Activated CD8-positive, alpha-beta T cell treated with anti-CD3 and anti-CD28 coated beads for 36 hours (primary cell): ENCODE measurements around the gene SH3PXD2B. TPM values are rescaled to one million over a fixed set of nuclear protein-coding genes. Genes with fewer than 3 reads are reported as not detected.

Experiments
- ATAC-seq: fragments of 200-7000 bp; cut with Tn5 transposase; one replicate; pipeline ENCODE4 v1.10.0; 2021; ENCODE audit warnings: mild to moderate bottlenecking, moderate library complexity
- CTCF ChIA-PET: fragments of 350-600 bp; sonication (Branson Sonifier 250); formaldehyde crosslinking; loops from one replicate; lab custom pipeline; 2021; ENCODE audit warnings: antibody characterized with exemption; lab: Charles Lee
- POLR2A ChIA-PET: fragments of 350-600 bp; sonication (Branson Sonifier 250); formaldehyde crosslinking; loops from one replicate; lab custom pipeline; 2021; ENCODE audit warnings: antibody characterized with exemption; lab: Charles Lee
- DNase-seq: peaks from one replicate; pipeline ENCODE4 v3.0.0-alpha.2; 2020
- H3K27ac Mint-ChIP-seq: one replicate; pipeline ENCODE4 v1.8.0; 2021; ENCODE audit warnings: mild to moderate bottlenecking, mixed read lengths
- H3K27me3 Mint-ChIP-seq: one replicate; pipeline ENCODE4 v1.8.0; 2021; ENCODE audit warnings: mixed read lengths
- H3K36me3 Mint-ChIP-seq: one replicate; pipeline ENCODE4 v1.8.0; 2021; ENCODE audit warnings: low read depth, mixed read lengths
- H3K4me1 Mint-ChIP-seq: one replicate; pipeline ENCODE4 v1.8.0; 2021; ENCODE audit warnings: low read depth, mixed read lengths
- H3K4me3 Mint-ChIP-seq: one replicate; pipeline ENCODE4 v1.8.0; 2021; ENCODE audit warnings: mild to moderate bottlenecking, moderate library complexity, mixed read lengths
- H3K9me3 Mint-ChIP-seq: one replicate; pipeline ENCODE4 v1.8.0; 2021; ENCODE audit warnings: mixed read lengths
- intact Hi-C: fragments of 100-400 bp; cut with micrococcal nuclease; formaldehyde crosslinking; loops from one replicate; pipeline ENCODE4 v1.10.0; 2022
- total RNA-seq, 2 experiments: library from RNA; stranded (reverse); gene quantifications; one replicate each; pipeline ENCODE4 v1.2.3, GENCODE V29; 2021
- TF ChIP-seq, protein P1 (sequence below): fragments of 200-600 bp; IDR thresholded peaks from one replicate; pipeline ENCODE4 v1.8.0; 2022; ENCODE audit warnings: antibody characterized with exemption, mild to moderate bottlenecking

SH3PXD2B gene
- total RNA-seq, 2 experiments from 2014 or later, result 0.38 to 0.47 TPM

DNA sequence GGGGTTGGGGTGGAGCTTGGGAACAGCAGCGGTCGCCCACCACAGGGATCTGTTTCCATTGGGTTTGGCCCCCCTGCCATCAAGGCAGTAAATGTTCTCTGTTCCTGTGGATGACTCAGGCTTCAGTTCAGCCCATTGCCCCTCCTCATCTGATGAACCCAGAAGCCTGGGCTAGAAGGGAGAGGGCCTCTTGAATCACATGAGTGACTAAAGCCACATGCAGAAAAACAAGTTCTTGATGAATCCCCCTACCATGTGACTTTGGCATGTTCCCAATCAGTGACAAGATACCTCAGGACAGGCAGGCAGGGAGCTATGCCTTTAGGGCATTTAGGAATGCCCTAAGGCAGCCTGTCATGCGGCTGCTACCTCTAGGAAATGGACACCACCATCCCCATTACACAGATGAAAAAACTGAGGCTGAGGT lies 2.5 kb downstream of the SH3PXD2B start:
- ChIA-PET POLR2A (interaction anchor here (0.6 kb wide), 1 partner anchor 10 kb away, joined by 3 read pairs; no protein-coding TSS in a partner anchor), CTCF (interaction anchor here (0.7 to 4.3 kb wide), 22 partner anchors 9 to 392 kb away, joined by 3 to 47 read pairs (median 4); no protein-coding TSS in a partner anchor)
- ATAC-seq (peak; percentile 15), DNase-seq (no peak)
- Mint-ChIP-seq H3K4me3 (no peak overlapping the region), H3K9me3 (no peaks in the 10 kb centered on the region), H3K36me3 (no peaks in the 10 kb centered on the region), H3K4me1 (peaks cover 9% of the 10 kb centered on the region), H3K27me3 (peaks cover 35% of the 10 kb centered on the region), H3K27ac (no peak overlapping the region)
- TF ChIP-seq, protein P1, sequence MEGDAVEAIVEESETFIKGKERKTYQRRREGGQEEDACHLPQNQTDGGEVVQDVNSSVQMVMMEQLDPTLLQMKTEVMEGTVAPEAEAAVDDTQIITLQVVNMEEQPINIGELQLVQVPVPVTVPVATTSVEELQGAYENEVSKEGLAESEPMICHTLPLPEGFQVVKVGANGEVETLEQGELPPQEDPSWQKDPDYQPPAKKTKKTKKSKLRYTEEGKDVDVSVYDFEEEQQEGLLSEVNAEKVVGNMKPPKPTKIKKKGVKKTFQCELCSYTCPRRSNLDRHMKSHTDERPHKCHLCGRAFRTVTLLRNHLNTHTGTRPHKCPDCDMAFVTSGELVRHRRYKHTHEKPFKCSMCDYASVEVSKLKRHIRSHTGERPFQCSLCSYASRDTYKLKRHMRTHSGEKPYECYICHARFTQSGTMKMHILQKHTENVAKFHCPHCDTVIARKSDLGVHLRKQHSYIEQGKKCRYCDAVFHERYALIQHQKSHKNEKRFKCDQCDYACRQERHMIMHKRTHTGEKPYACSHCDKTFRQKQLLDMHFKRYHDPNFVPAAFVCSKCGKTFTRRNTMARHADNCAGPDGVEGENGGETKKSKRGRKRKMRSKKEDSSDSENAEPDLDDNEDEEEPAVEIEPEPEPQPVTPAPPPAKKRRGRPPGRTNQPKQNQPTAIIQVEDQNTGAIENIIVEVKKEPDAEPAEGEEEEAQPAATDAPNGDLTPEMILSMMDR, result no peak
- intact Hi-C loops, result no loop called here

- H3K27me3 Mint-ChIP-seq, result peaks cover 40% of the 10 kb centered on the region
- no peak overlapping the region for H3K27ac Mint-ChIP-seq
- DNase-seq (peak; percentile 51), ATAC-seq (peak; percentile 60)
- ChIA-PET POLR2A (interaction anchor here (0.6 kb wide), 1 partner anchor 9 kb away, joined by 3 read pairs; no protein-coding TSS in a partner anchor), CTCF (interaction anchor here (0.7 to 4.3 kb wide), 27 partner anchors 9 to 392 kb away, joined by 3 to 47 read pairs (median 4); partner anchors contain the start of gene DUSP1)
- H3K4me1 Mint-ChIP-seq, result peaks cover 9% of the 10 kb centered on the region
- no peaks in the 10 kb centered on the region for H3K9me3 Mint-ChIP-seq
- TF ChIP-seq, protein P1, result peak; percentile 79
- intact Hi-C loops, result no loop called here
- H3K4me3 Mint-ChIP-seq, result no peak overlapping the region
- no peaks in the 10 kb centered on the region for H3K36me3 Mint-ChIP-seq
Measured at GRCh38 chr5:172450861-172451695, 3.2 kb downstream of the SH3PXD2B start.

DNA sequence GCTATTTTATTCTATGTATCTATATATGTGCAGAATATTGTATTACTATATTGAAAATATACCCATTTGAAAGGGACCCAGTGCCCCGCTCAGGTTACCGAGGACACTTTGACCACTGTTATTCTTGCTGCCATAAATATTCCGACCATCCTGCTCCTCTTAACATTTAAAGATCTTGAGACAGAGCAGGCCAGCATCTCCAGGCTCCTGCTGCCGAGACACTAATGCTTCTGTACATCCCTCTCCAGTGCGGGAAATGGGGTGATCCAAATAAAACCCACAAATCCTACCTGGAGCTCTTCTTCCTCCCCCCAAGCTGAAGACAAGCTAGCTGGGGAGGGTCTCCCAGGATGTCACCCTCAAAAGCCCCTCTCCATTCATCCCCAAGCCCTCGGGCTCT lies 3.9 kb downstream of the SH3PXD2B start:
- CTCF ChIA-PET, result interaction anchor here (0.9 to 4.3 kb wide), 11 partner anchors 10 to 369 kb away, joined by 3 to 47 read pairs (median 3); partner anchors contain the start of gene DUSP1
- TF ChIP-seq, protein P1, result no peak
- H3K4me3 Mint-ChIP-seq, result no peak overlapping the region
- POLR2A ChIA-PET, result no interaction called here
- no peaks in the 10 kb centered on the region for H3K36me3 Mint-ChIP-seq
- no peak overlapping the region for H3K27ac Mint-ChIP-seq
- H3K4me1 Mint-ChIP-seq, result peaks cover 9% of the 10 kb centered on the region
- intact Hi-C loops, result no loop called here
- no peak for DNase-seq
- no peak for ATAC-seq
- H3K9me3 Mint-ChIP-seq, result no peaks in the 10 kb centered on the region
- peaks cover 40% of the 10 kb centered on the region for H3K27me3 Mint-ChIP-seq

DNA sequence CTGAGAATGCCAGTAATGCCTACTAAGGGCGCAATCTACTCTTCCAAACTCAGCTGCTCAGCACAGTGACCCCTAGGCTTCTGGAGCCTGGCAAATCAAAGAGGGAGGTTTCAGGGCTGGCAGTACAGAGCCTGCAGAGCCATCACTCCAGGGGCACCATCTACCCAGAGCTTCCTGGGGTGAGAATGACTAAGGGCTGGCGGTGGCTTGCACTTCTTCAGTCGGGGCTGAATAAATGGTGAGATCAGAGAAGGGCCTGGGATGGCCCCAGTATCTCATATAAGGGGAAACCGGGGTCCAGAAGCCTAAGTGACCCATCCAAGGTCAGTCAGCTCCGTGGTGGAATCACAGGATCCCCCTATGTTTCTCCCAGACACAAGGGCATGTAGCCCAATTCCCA lies 5.3 kb downstream of the SH3PXD2B start:
- H3K9me3 Mint-ChIP-seq, result no peaks in the 10 kb centered on the region
- ATAC-seq, result no peak
- H3K27ac Mint-ChIP-seq, result no peak overlapping the region
- no peak overlapping the region for H3K4me3 Mint-ChIP-seq
- CTCF ChIA-PET, result interaction anchor here (1.8 kb wide), 1 partner anchor 155 kb away, joined by 4 read pairs; no protein-coding TSS in a partner anchor
- POLR2A ChIA-PET, result no interaction called here
- DNase-seq, result no peak
- H3K36me3 Mint-ChIP-seq, result no peaks in the 10 kb centered on the region
- TF ChIP-seq, protein P1, result no peak
- intact Hi-C loops, result no loop called here
- peaks cover 6% of the 10 kb centered on the region for H3K4me1 Mint-ChIP-seq
- H3K27me3 Mint-ChIP-seq, result peaks cover 39% of the 10 kb centered on the region
